GM21515 (cell line): Measurements from ENCODE around the gene CEP112.
A peak's percentile ranks its signal among the peaks of the same experiment; 100 is the strongest.

Experiments
- ATAC-seq: cut with Tn5 transposase; IDR thresholded peaks from one replicate; pipeline ENCODE4 v1.9.1; 2021; ENCODE audit not compliant: unreplicated experiment

CEP112 gene

GRCh38 chr17:66191593-66192377 lies at the start of gene CEP112:
Gene CEP112 (minus strand): TSS chr17:66192133.
- ATAC-seq = peak; percentile 75

GRCh38 chr17:66240630-66241029 lies 48.7 kb upstream of the CEP112 start:
- no peak for ATAC-seq

GRCh38 chr17:66240013-66240412 lies 48.1 kb upstream of the CEP112 start:
- no peak for ATAC-seq

- no peak for ATAC-seq
Measured at GRCh38 chr17:66235377-66235994, 43.6 kb upstream of the CEP112 start.

- ATAC-seq = no peak
Measured at GRCh38 chr17:66234611-66235010, 42.7 kb upstream of the CEP112 start.

GRCh38 chr17:66233023-66233753 lies 41.3 kb upstream of the CEP112 start:
- ATAC-seq = no peak

GRCh38 chr17:66230922-66231591 lies 39.1 kb upstream of the CEP112 start:
- no peak for ATAC-seq

GRCh38 chr17:66229783-66230538 lies 38.0 kb upstream of the CEP112 start:
- no peak for ATAC-seq

- no peak for ATAC-seq
Measured at GRCh38 chr17:66228887-66229782, 37.2 kb upstream of the CEP112 start, which contains the start of gene APOH. Gene APOH (minus strand): TSS chr17:66229415. CDS start chr17:66229379, 36 bp downstream.

- no peak for ATAC-seq
Measured at GRCh38 chr17:66227212-66228045, 35.5 kb upstream of the CEP112 start.

- no peak for ATAC-seq
Measured at GRCh38 chr17:66222798-66223350, 30.9 kb upstream of the CEP112 start.

- no peak for ATAC-seq
Measured at GRCh38 chr17:66221755-66222530, 30.0 kb upstream of the CEP112 start.

GRCh38 chr17:66221343-66221742 lies 29.4 kb upstream of the CEP112 start:
- ATAC-seq = no peak

GRCh38 chr17:66220079-66220835 lies 28.3 kb upstream of the CEP112 start:
- ATAC-seq = no peak

GRCh38 chr17:66215529-66215911 lies 23.6 kb upstream of the CEP112 start:
- no peak for ATAC-seq

- no peak for ATAC-seq
Measured at GRCh38 chr17:66214884-66215528, 23.1 kb upstream of the CEP112 start.
